OCI-LY3 (cell line): ENCODE measurements around the gene DOCK2.

Experiments used
- H2AFZ ChIP-seq: fragments of 200-600, 300-600 bp; shearing (Covaris generic); 2 replicates; pipeline ENCODE4 v1.6.0; 2014; ENCODE audit warnings: antibody characterized with exemption, low read depth, low read length
- H3K27ac ChIP-seq: fragments of 200-600, 300-600 bp; sonication (generic); 2 replicates; pipeline ENCODE4 v1.5.1; 2014; ENCODE audit warnings: mild to moderate bottlenecking, low read length, moderate library complexity, mixed read lengths
- H3K27me3 ChIP-seq: fragments of 200-600, 300-600 bp; sonication (generic); 2 replicates; pipeline ENCODE4 v1.6.1; 2014; ENCODE audit warnings: low read depth, low read length, mixed read lengths
- H3K36me3 ChIP-seq: fragments of 200-600, 300-600 bp; sonication (generic); replicated peaks from 2 replicates; pipeline ENCODE3; 2014; ENCODE audit warnings: low read depth, low read length, mixed read lengths
- H3K4me1 ChIP-seq: fragments of 300-600, 200-600 bp; sonication (generic); 2 replicates; pipeline ENCODE4 v1.6.1; 2014; ENCODE audit warnings: low read length, mixed read lengths
- H3K4me2 ChIP-seq: fragments of 200-600, 300-600 bp; sonication (generic); 2 replicates; pipeline ENCODE4 v1.6.1; 2014; ENCODE audit warnings: low read length, mixed read lengths
- H3K4me3 ChIP-seq: fragments of 300-600, 200-600 bp; sonication (generic); 2 replicates; pipeline ENCODE4 v1.5.1; 2014; ENCODE audit warnings: antibody characterized with exemption, mild to moderate bottlenecking, low read length, moderate library complexity
- H3K79me2 ChIP-seq: fragments of 300-600, 200-600 bp; shearing (Covaris generic); 2 replicates; pipeline ENCODE4 v1.6.1; 2014; ENCODE audit warnings: mild to moderate bottlenecking, low read length, mixed read lengths
- H3K9ac ChIP-seq: fragments of 300-600, 200-600 bp; shearing (Covaris generic); 2 replicates; pipeline ENCODE4 v1.6.0; 2014; ENCODE audit warnings: mild to moderate bottlenecking, low read length, moderate library complexity
- H3K9me3 ChIP-seq: fragments of 200-600, 300-600 bp; shearing (Covaris generic); 2 replicates; pipeline ENCODE4 v1.6.1; 2014; ENCODE audit warnings: low read length, mixed read lengths; ENCODE audit not compliant: insufficient read depth
- H4K20me1 ChIP-seq: fragments of 200-600, 300-600 bp; sonication (generic); 2 replicates; pipeline ENCODE4 v1.6.1; 2016; ENCODE audit warnings: low read length, mixed read lengths; ENCODE audit not compliant: insufficient read depth
- CTCF ChIP-seq: fragments of 200-600, 300-600 bp; sonication (generic); IDR thresholded peaks from 2 replicates; pipeline ENCODE4 v1.5.1; 2014; ENCODE audit warnings: antibody characterized with exemption, low read length, low read depth
- EZH2phosphoT487 ChIP-seq: fragments of 200-600 bp; shearing (Covaris generic); IDR thresholded peaks from 2 replicates; pipeline ENCODE4 v1.6.1; 2018; ENCODE audit warnings: antibody characterized with exemption, mixed run types, low read depth

DOCK2 gene

GRCh38 chr5:169728418-169728817 lies 91.3 kb downstream of the DOCK2 start:
- TF ChIP-seq CTCF (no peak), EZH2phosphoT487 (no peak)
- H3K27me3 ChIP-seq, result no peaks in the 10 kb centered on the region
- H3K27ac ChIP-seq, result no peak overlapping the region
- no peak overlapping the region for H3K4me2 ChIP-seq
- peaks cover 20% of the 10 kb centered on the region for H4K20me1 ChIP-seq
- H3K9ac ChIP-seq, result no peak overlapping the region
- H3K79me2 ChIP-seq, result 0 out of 2 replicates have a peak, but pooled peaks cover 6% of the 10 kb centered on the region
- no peak overlapping the region for H2AFZ ChIP-seq
- H3K36me3 ChIP-seq, result peaks cover 61% of the 10 kb centered on the region
- no peaks in the 10 kb centered on the region for H3K9me3 ChIP-seq
- H3K4me3 ChIP-seq, result no peak overlapping the region
- no peaks in the 10 kb centered on the region for H3K4me1 ChIP-seq

- peaks cover 15% of the 10 kb centered on the region for H4K20me1 ChIP-seq
- TF ChIP-seq CTCF, result no peak
- no peak for TF ChIP-seq EZH2phosphoT487
- 0 out of 2 replicates have a peak, but pooled peaks cover 6% of the 10 kb centered on the region for H3K79me2 ChIP-seq
- peaks cover 57% of the 10 kb centered on the region for H3K36me3 ChIP-seq
- H3K4me3 ChIP-seq, result no peak overlapping the region
- H2AFZ ChIP-seq, result no peak overlapping the region
- H3K27ac ChIP-seq, result no peak overlapping the region
- H3K4me1 ChIP-seq, result no peaks in the 10 kb centered on the region
- H3K27me3 ChIP-seq, result no peaks in the 10 kb centered on the region
- no peak overlapping the region for H3K9ac ChIP-seq
- H3K4me2 ChIP-seq, result no peak overlapping the region
- H3K9me3 ChIP-seq, result no peaks in the 10 kb centered on the region
Observed at GRCh38 chr5:169731221-169731620, 94.1 kb downstream of the DOCK2 start.

- Histone ChIP-seq H3K79me2 (no peaks in the 10 kb centered on the region), H3K4me1 (no peaks in the 10 kb centered on the region), H3K4me3 (no peak overlapping the region), H3K9me3 (no peaks in the 10 kb centered on the region), H3K27me3 (no peaks in the 10 kb centered on the region), H3K27ac (no peak overlapping the region), H4K20me1 (peaks cover 9% of the 10 kb centered on the region), H3K4me2 (no peak overlapping the region), H3K36me3 (peaks cover 63% of the 10 kb centered on the region), H2AFZ (no peak overlapping the region), H3K9ac (no peak overlapping the region)
- TF ChIP-seq EZH2phosphoT487 (no peak), CTCF (no peak)
Observed at GRCh38 chr5:169732841-169733240, 95.8 kb downstream of the DOCK2 start.

GRCh38 chr5:169735913-169736312 lies 98.8 kb downstream of the DOCK2 start:
- H3K4me3 ChIP-seq, result no peak overlapping the region
- no peak overlapping the region for H2AFZ ChIP-seq
- H3K4me2 ChIP-seq, result no peak overlapping the region
- no peaks in the 10 kb centered on the region for H3K27me3 ChIP-seq
- H3K4me1 ChIP-seq, result no peaks in the 10 kb centered on the region
- no peak for TF ChIP-seq EZH2phosphoT487
- no peak for TF ChIP-seq CTCF
- H3K79me2 ChIP-seq, result no peaks in the 10 kb centered on the region
- peaks cover 4% of the 10 kb centered on the region; the same call in 1 of the 2 replicates for H4K20me1 ChIP-seq
- no peak overlapping the region for H3K27ac ChIP-seq
- no peaks in the 10 kb centered on the region for H3K9me3 ChIP-seq
- H3K9ac ChIP-seq, result no peak overlapping the region
- peaks cover 58% of the 10 kb centered on the region for H3K36me3 ChIP-seq
